Caki2 (cell line): ENCODE results near the gene VRK3. TPM values are rescaled to one million over a fixed set of nuclear protein-coding genes. Genes with fewer than 3 reads are reported as not detected.

Experiments used
- DNase-seq: peaks from one replicate; pipeline ENCODE4 v3.0.0-alpha.2; 2015; ENCODE audit warnings: low read depth
- in situ Hi-C: cut with HindIII; loops from 2 replicates; pipeline ENCODE4 v1.10.0; 2016; ENCODE audit warnings: low sequenced_read_pairs, low pct_unique_long_range_greater_than_20kb, mixed read lengths
- total RNA-seq: library from RNA; depleted of rRNA; stranded (reverse); fragments of >200 nt; shearing (Covaris generic); gene quantifications from 2 replicates; pipeline ENCODE4 v1.2.3, GENCODE V29; 2014; ENCODE audit warnings: low replicate concordance

The VRK3 gene
- total RNA-seq, 1 experiment from 2014 or later = 50.6 TPM

DNA sequence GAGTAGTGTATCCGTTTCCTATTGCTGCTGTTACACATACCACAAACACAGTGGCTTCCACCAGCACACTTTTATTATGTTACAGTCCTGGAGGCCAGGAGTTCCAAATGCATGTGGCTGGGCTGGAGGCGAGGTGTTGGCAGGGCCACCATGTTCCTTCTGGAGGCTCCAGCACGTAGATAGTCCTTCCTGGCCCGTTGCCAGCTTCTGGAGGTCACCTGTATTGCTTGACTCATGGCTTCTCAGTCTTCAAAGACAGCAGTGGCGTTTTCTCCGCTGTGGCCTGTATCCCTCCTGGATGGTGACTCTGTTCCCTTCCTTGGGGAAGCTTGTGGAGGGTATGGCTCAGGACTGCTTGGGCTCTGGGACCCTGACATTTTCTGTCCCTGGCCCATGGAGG is 15.8 kb upstream of the VRK3 start:
- DNase-seq = no peak
- in situ Hi-C loops = no loop called here

DNA sequence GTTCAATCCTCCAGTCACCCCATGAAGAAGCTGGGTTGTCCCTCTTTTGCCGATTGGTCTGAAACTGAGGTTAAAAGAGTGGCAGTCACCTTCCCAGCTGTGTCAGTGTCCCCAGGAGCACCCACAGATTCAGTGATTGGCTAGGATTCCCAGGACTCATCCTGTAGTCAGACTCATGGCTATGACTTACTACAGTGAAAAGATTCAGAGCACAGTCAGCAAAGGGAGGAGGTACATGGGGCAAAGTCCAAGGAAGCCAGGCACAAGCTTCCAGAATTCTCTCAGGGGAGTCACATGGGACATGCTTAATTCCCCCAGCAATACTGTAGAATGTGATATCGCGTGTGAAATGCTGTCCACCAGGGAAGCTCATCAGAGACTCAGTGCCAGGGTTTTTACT is 14.8 kb upstream of the VRK3 start:
- in situ Hi-C loops = no loop called here
- DNase-seq = no peak

DNA sequence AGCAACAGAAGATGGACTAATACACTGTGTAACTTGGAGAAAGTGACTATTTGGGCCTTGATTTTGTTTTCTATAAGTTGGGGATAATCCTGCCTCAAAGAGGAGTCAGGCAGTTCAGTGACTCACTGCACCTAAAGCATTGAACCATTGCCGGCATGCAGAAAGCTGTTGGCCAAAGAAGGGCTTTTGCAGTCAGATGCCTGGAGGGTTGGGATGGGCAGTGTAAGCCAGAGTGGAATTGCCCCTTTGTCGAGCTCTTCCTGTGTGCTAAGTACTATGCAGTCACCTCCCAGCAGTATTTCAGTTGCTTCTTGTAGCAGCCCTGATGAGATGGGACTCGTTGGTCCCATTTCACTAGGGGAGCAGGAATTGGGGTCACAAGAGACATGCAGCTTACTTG is 11.7 kb upstream of the VRK3 start:
- in situ Hi-C loops = no loop called here
- no peak for DNase-seq

DNA sequence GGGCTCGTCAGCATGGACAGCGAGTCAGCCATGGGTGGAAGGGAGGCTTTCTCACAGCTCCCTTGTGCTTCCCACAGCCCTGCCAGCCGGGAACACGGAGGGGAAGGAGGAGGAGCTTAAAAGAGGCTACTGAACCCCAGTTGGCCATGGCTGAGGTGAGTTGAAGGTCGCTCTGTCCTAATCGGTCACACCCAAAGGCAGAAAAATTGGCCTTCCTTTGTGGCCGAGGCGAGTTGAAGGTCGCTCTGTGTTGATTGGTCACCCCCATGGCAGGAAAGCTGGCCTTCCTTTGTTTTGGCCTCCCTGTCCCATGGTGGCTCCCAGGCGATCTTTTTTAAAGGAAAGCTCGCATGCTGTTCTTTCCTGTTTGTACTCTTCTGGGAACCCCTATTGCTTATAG is 5.8 kb upstream of the VRK3 start:
- in situ Hi-C loops = no loop called here
- DNase-seq = no peak

DNA sequence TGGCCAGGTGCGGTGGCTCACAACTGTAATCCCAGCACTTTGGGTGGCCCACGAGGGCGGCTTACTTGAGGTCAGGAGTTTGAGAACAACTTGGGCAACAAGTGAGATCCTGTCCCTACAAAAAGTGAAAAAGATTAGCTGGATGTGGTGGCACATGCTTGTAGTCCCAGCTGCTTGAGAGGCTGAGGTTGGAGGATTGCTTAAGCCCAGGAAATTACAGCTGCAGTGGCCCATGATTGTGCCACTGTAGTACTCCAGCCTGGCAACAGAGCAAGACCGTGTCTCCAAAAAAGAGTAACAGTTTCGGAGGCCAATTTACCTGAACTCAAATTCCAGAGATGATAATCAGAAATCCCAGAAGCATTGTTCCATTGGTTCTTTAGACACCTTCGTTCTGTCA is 5.1 kb upstream of the VRK3 start:
- in situ Hi-C loops = no loop called here

DNA sequence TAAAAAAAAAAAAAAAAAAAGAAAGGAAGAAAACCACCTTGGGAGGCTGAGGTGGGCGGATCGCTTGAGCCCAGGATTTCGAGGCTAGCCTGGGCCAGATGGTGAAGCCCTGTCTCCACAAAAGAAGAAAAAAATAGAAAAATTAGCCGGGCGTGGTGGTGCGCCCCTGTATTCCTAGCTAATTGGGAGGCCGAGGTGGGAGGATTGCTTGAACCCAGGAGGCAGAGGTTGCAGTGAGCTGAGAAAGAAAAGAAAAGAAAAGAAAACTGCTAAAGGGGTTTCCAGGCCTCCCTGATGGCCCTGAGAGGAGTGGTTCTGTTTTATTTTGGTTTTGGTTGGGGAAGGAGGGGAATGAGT is 1.4 kb upstream of the VRK3 start:
- DNase-seq = no peak
- in situ Hi-C loops = no loop called here

More for the DNA sequence above, 5.1 kb upstream of the VRK3 start:
- no peak for DNase-seq

DNA sequence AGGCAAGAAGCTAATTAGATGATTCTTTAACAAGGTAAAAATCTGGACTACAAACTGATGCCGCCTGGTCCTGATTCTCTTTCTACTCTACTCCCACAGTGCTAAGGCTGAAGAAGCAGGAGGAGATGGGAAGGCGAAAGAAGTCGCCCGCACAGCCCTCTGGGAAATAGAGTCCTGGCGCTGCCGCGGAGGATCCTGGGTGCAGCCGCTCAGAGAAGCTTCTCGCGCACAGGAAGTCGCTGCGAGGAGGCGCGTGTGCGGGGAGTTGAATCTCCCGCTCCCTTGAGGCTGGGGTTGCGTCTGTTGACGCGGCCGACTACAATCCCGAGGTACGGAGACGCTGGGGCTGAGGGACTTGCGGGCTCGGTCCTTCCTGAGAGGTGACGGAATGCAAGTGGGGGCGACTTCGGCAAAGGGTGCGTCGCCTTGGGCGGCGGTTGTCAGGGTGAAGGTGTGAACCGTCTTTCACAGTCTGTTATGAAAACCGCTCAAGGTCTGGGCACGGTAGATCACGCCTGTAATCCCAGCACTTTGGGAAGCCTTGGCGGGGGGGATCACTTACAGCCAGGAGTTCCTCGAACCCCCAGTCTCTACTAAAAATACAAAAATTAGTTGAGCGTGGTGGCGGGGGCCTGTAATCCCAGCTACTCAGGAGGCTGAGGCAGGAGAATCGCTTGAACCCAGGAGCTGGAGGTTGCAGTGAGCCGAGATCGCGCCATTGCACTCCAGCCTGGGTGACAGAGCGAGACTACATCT is 800 bp upstream of the VRK3 start, which contains the start of gene ZNF473:
Gene ZNF473, plus strand, starts transcription at position 212 of the 756 bp plus-strand sequence. CDS start 5,078 bp downstream, outside the sequence.
- DNase-seq = no peak
- in situ Hi-C loops = no loop called here

DNA sequence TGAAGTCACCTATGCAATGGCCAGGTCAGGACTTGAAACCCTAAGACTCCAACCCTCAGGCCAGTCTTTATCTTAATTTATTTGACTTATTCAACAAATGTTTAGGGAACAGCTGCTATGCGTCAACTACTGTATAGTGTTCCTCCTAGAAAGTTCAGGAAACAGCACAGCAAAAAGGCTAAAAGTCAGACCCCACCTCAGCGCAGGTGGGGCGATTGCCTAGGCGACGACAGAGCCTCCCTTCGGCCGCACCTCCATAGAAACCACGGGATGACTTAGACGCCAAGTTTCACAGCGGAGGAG is 502 bp downstream of the VRK3 start:
- no peak for DNase-seq
- in situ Hi-C loops = no loop called here

DNA sequence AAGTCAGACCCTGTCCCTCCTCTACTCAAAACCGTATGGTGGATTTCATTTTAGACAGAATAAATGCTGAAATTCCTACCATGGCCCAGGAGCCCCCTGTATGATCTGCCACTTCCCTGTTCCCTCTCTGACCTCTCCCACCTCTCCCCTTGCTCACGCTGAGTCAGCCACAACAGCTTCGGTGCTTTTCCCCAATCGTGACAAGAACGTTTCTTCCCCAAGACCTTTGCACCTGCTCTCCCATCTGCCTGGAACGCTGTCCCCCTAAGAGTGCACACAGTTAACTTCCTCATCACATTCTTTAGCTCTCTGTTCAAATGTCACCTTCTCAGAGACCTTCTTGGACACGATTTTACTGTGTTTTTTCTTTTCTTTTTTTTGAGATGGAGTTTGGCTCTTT is 2.3 kb downstream of the VRK3 start:
- no peak for DNase-seq
- in situ Hi-C loops = no loop called here

DNA sequence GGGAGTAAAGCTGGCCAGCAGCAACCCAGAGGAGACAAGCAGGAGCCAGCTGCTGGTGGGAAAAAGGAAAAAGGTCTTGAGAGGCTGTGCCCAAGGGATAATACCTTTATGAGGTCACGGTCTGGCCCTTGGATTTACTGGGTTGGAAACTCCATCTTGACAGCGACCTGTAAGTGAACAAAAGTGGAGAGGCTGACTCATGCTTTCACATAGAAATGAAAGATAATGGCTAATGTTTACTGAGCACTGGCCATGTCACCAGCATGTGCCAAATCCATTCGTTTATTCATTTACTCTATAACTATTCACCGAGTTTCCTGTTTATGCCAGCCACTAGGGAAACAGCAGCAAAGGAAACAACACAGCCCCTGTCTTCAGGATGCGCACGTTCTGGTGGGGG is 4.7 kb downstream of the VRK3 start:
- in situ Hi-C loops = no loop called here
- DNase-seq = peak; percentile 90

DNA sequence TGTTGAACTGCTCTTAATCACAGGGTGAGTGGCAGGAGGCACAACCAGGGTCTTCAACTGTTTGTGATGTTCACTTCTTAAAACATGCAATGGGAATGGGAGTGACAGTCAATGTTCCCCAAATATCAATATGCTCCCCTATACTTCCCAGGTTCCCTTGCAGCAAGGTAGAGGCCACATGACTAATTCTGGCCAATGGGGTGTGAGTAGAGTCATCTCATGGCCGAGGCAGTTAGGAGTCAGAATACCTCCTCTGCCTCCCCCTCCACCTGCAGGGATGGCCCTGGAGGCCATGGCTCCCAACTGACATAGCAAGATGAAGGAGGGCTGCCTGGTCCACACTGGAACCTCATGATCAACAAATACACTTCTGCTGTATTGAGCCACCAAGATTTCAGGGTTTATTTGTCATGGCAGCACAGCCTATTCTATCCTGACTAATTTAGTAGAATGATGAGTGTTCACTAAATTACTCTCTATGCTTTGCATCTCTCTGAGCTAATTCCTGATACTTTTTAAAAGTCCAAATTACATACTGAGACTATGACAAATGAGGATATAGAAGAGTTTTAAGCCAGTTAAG is 8.9 kb downstream of the VRK3 start:
- DNase-seq = no peak
- in situ Hi-C loops = no loop called here

DNA sequence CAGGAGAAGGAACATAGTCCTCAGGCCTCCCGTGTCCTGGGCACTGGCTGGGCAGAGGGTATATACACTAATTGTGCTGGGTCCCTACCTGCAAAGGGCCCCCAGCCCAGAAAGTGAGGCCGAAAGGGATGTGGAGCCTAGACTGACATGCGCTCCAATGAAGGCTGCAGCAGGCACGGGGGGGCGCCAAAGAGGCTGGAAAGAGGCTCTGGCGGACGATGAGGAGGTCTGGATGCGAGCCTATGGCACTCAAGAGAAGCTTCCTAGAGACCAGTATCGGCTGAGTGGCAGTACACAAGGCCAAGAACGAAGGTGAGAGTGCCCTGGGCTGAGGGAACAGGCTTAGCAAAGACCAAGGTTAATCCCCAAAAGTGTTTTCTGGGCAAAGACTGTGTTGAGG is 16.6 kb downstream of the VRK3 start:
- DNase-seq = no peak

DNA sequence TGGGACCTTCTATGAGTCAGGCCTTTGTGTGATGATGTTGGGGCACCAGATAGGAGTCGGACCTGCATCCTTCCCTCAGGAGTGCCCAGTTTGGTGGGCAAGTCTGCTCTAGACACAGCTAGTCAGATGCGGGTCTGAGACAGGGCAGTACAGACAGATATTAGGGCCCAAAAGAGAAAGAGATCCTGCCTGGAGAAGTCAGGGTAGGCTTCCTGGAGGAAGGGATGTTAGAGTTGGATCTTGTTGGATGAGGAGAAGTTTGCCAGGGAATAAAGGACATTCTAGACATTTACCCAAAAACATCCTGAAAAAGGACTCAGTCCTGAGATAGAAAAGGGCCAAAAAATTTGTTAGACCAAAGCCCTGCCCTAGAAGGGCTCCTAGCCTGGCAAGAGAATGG is 17.2 kb downstream of the VRK3 start:
- no peak for DNase-seq
- in situ Hi-C loops = no loop called here

More for the DNA sequence above, 16.6 kb downstream of the VRK3 start:
- in situ Hi-C loops = no loop called here

DNA sequence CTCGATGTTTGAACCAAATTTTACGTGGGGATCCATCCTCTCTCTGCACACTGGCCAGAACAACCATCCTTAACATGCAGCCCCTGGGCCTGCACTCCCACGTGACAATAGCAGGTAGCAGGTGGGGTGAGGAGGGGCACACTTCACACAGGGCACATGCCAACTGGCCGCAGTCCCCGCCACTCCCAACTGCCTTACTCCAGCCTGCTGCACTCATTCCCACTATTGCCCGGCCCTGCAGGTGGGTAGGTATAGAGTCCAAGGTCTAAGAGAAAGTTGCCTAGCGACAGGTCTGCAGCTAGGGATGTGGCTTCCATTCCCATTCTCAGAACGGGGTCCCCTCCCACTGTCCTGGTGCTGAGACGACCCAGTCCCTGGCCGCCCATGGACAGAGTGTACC is 18.0 kb downstream of the VRK3 start:
- in situ Hi-C loops = no loop called here
- DNase-seq = no peak

DNA sequence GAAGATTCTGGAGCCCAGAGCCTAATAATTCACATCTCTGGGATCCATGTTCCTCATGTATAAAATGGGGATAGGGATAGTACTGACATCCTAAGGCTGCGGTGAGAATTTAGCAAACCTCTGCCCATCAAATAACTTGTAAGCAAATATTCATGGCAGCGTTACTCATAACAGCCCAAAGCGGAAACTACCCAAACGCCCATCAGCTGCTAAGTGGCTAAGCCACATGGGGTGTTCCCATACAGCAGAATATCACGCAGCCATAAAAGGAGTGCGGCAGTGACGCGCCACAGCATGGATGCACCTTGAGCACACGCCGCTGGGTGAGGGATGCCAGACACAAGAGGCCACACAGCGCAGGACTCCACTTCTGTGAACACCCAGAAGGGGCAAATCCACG is 19.7 kb downstream of the VRK3 start:
- in situ Hi-C loops = no loop called here
- DNase-seq = no peak

DNA sequence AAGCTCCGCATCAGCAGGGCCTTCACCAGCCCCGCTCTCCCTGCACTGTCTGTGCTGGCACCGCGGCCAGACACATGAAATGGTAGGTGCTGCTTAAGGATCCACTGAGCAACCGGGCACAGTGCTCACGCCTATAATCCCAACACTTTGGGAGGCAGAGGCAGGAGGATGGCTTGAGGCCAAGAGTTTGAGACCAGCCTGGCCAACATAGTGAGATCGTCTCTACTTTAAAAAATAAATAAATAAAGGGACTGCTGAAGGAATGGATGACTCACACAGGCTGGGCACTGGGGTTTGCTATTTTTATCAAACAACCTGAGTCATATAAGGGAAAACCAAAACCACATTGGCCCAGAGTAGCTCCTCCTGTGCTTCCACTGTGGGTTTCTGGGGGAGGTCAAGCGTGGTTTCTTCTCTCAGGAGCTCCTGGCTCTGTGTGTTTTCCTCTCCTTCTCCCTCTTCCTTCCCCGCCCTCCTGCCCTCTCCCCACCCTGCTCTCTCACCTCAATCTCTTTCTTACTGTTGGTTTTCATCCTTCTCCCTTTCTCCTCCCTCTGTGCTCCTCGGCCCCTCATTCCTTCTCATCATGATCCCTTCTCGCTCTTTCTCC is 21.3 kb downstream of the VRK3 start:
- in situ Hi-C loops = no loop called here
- peak; percentile 97 for DNase-seq

DNA sequence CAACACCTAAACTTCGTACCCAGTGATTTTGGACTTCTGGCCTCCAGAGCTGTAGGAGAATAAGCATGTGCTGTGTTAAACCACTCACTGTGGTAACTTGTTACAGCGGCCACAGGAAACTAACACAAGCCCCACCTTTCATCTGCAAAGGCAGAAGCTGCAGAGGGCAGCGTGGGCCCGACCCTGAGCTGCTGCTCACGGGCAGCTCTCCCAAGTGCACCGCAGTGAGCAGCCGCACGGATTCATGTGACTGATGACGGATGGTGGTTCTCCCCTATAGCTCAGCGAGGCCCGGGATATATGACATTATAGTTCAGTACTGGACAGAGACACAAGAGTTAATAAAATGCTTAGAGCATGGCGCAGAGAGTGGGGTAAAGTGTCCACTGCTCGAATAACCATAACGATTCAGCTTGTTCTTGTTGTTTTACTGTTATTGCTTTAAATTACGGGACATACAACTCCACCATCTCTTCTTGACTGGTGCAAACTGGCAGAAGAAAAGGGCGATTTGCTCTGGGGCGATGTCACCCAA is 21.9 kb downstream of the VRK3 start:
- DNase-seq = no peak
- in situ Hi-C loops = no loop called here

DNA sequence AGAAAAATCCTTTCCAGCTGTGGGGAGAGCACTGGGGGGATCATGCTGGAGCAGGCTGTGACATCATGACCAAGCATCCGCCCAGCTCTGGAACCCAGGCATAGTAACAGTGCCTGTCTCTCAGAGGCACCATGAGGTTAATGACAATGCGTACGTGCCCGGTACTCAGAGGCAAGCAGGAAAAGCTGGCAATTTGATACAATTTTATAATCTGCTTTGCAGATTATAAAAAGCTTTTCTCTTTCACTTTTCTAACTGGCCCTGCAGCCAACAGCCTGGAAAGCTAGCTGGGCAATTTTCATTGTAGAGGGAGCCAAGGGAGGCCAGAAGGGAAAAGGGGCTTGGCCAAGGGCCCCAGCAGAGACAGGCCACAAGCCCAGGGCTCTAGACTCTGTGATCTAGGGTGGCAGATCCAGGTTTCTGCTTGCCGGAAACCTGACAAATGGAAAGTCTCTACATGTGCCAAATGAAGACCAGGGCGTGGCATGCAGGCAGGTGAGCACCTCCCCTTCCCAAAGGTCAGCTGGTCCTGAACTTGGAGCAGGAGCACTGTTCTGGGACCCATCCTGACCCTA is 22.7 kb downstream of the VRK3 start:
- in situ Hi-C loops = no loop called here
- no peak for DNase-seq

DNA sequence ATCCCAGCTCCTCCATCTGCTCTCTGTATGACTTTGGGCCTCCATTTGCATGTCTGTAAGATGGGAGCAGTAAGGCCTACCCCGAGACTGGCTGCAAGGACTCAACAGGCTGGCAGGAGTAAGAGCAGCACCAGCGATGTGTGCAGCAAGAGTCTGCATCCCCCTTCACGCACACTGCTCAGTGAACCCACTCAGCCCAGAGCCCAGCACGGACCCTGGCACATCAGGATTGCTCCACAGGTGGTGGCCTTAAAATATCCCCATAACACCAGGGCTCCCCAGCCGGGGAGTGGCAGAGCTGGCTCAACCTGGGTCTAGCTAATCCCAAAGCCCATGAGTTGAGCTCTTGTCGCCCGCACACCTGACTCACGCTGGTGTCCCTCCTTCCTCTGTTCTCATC is 23.4 kb downstream of the VRK3 start:
- DNase-seq = no peak
- in situ Hi-C loops = no loop called here
